Activated CD4-positive, alpha-beta T cell treated with anti-CD3 and anti-CD28 coated beads, Interleukin-2, amount 10 ng/mL, durations not matched to agents 24 days and 14 days (primary cell): Measurements from ENCODE around the gene APLF. TPM values are rescaled to one million over a fixed set of nuclear protein-coding genes. Genes with fewer than 3 reads are reported as not detected.

Experiments used
- DNase-seq: peaks from one replicate; pipeline ENCODE4 v3.0.0; 2022
- H3K27ac Mint-ChIP-seq: one replicate; pipeline ENCODE4 v1.8.0; 2022; ENCODE audit warnings: mild to moderate bottlenecking, mixed read lengths
- H3K27me3 Mint-ChIP-seq: one replicate; pipeline ENCODE4 v1.8.0; 2022; ENCODE audit warnings: mixed read lengths
- H3K36me3 Mint-ChIP-seq: one replicate; pipeline ENCODE4 v1.8.0; 2022; ENCODE audit warnings: low read depth, mild to moderate bottlenecking, mixed read lengths
- H3K4me1 Mint-ChIP-seq: one replicate; pipeline ENCODE4 v1.8.0; 2021; ENCODE audit warnings: mixed read lengths
- H3K4me3 Mint-ChIP-seq: one replicate; pipeline ENCODE4 v1.8.0; 2022; ENCODE audit warnings: mild to moderate bottlenecking, moderate library complexity, mixed read lengths
- H3K9me3 Mint-ChIP-seq: one replicate; pipeline ENCODE4 v1.8.0; 2021; ENCODE audit warnings: mixed read lengths
- intact Hi-C: fragments of 100-400 bp; cut with micrococcal nuclease; formaldehyde crosslinking; loops from one replicate; pipeline ENCODE4 v1.15.1; 2023
- total RNA-seq: library from RNA; stranded (reverse); gene quantifications from 2 replicates; pipeline ENCODE4 v1.2.3, GENCODE V29; 2022

The APLF gene, protein sequence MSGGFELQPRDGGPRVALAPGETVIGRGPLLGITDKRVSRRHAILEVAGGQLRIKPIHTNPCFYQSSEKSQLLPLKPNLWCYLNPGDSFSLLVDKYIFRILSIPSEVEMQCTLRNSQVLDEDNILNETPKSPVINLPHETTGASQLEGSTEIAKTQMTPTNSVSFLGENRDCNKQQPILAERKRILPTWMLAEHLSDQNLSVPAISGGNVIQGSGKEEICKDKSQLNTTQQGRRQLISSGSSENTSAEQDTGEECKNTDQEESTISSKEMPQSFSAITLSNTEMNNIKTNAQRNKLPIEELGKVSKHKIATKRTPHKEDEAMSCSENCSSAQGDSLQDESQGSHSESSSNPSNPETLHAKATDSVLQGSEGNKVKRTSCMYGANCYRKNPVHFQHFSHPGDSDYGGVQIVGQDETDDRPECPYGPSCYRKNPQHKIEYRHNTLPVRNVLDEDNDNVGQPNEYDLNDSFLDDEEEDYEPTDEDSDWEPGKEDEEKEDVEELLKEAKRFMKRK
- 2.0 and 2.1 TPM in 2 replicates for total RNA-seq

DNA sequence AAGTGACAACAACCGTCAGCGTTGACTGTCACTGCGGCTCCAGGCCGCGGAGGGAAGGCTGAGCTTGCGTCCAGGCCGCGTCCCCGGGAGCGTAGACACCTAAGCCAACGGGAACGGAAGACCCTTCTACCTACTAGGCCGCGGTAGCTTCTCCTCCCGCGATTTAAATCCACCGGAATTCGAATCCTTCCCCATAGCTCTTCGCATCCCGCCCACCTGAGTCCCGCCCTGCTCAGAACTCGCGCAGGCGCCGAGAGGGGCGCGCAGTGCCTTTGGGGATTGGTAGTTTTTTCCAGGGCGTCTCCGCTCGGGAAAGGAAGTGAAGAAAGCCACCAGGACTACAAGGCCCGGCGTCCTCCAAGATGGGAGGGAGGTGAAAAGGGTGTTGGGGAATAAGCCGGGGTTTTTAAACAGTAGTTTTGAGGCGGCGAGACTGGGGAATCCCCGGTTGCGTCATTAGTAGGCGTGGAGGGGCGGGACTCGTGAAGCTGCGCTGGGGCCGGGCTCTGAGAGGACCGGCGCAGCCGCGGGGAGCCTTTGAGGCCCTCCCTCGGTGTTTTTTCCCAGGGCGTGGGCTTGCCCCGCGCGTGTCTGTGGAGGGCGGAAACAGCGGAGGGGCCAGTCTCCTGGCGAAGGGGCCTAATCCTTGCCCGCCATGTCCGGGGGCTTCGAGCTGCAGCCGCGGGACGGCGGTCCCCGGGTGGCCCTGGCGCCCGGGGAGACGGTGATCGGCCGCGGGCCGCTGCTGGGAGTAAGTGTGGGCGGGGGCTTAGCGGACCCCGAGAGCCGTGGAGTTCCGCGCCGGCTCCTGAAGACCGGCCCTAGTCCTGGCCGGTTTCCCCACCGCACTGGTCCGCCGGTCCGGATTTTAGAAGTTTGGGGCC, at the start of gene APLF, which contains the start of gene FBXO48:
Gene APLF, plus strand, starts transcription at position 509 of the 884 bp plus-strand sequence. Its CDS starts 147 bp downstream, at position 656.
Gene FBXO48, minus strand, starts transcription at position 218 of the 884 bp plus-strand sequence. CDS start 2,149 bp downstream, outside the sequence.
- H3K9me3 Mint-ChIP-seq = no peaks in the 10 kb centered on the region
- H3K4me3 Mint-ChIP-seq = peak within 1 kb of the TSS; percentile 96
- intact Hi-C loops = loop anchor here (1.0 to 10.0 kb wide), 15 partner anchors 26 to 917 kb away; partner anchors contain the start of genes ARHGAP25, C1D, GFPT1 and PNO1
- peak within 1 kb of the TSS; percentile 93 for H3K27ac Mint-ChIP-seq
- H3K4me1 Mint-ChIP-seq = peaks cover 44% of the 10 kb centered on the region
- H3K36me3 Mint-ChIP-seq = peaks cover 2% of the 10 kb centered on the region
- peak; percentile 100 for DNase-seq
- H3K27me3 Mint-ChIP-seq = no peaks in the 10 kb centered on the region

DNA sequence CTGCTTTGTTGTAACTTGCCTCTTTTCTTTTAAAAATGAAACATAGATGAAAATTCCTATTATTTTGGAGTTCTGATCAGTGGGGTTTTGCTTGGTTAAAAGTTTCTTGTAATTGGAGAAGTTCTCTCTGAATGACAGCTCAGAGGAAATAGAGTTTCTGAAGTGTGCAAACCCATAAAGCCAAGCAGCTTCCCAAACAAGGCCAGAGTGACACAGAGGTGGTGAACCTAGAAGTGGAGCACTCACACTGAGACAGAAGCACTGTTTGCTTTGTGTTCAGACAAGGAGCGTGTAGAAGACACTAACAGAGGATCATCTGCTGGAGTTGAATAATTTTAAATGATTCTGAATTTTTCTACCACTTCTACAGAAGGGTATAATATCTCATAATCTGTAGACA, 49.5 kb upstream of the APLF start:
- Mint-ChIP-seq H3K4me1 (peaks cover 7% of the 10 kb centered on the region), H3K27ac (no peak overlapping the region), H3K9me3 (peaks cover 10% of the 10 kb centered on the region), H3K36me3 (no peaks in the 10 kb centered on the region), H3K27me3 (peaks cover 12% of the 10 kb centered on the region), H3K4me3 (no peak overlapping the region)
- DNase-seq = no peak
- intact Hi-C loops = no loop called here

DNA sequence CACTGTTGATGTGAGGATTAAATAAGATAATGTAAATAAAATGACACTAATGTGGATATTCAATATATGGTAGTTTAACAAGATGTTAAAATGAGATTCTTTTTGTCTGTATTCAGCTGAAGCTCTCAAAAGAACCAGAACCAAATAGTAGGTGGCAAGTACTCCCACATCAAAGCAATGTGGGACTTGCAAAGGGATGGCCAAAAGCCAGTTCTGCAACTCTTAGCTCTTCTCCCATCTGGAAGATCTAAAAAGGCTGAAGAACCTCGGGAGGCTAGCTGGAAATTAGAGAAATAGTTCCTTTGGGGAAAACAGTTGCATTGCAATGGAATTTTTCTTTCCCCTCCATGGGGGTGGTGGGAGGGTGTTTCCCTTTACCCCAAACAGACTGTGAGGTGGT, 49.0 kb upstream of the APLF start:
- H3K4me3 Mint-ChIP-seq = no peak overlapping the region
- H3K9me3 Mint-ChIP-seq = peaks cover 10% of the 10 kb centered on the region
- H3K27me3 Mint-ChIP-seq = peaks cover 12% of the 10 kb centered on the region
- H3K4me1 Mint-ChIP-seq = peaks cover 7% of the 10 kb centered on the region
- no peak for DNase-seq
- no peak overlapping the region for H3K27ac Mint-ChIP-seq
- intact Hi-C loops = no loop called here
- no peaks in the 10 kb centered on the region for H3K36me3 Mint-ChIP-seq

DNA sequence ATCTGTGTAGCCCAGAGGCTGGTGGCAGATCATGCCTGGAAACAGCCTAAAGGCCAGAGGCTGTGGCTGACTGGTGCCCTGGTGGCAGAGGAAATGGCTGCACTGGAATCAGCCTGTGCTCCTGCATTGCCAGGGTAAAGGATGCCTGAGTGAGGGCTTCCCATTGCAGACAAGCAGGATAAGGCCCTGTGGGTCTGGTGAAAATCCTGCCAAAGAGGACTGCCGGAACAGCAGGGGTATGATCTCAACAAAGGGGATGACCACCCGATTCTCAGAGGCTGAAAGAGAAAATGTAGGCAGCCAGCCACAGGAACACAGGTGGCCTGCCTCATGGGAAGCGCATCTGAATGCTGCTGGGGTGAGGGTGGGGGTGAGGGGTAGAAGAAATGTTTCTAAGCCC, 48.5 kb upstream of the APLF start:
- peaks cover 12% of the 10 kb centered on the region for H3K27me3 Mint-ChIP-seq
- intact Hi-C loops = no loop called here
- H3K4me1 Mint-ChIP-seq = peaks cover 7% of the 10 kb centered on the region
- no peak overlapping the region for H3K27ac Mint-ChIP-seq
- peaks cover 10% of the 10 kb centered on the region for H3K9me3 Mint-ChIP-seq
- H3K4me3 Mint-ChIP-seq = no peak overlapping the region
- no peak for DNase-seq
- H3K36me3 Mint-ChIP-seq = no peaks in the 10 kb centered on the region

- no peak for DNase-seq
- intact Hi-C loops = loop anchor here (5.0 kb wide), 1 partner anchor 58 kb away; no protein-coding TSS in a partner anchor
- no peak overlapping the region for H3K4me3 Mint-ChIP-seq
- H3K4me1 Mint-ChIP-seq = peaks cover 7% of the 10 kb centered on the region
- peaks cover 12% of the 10 kb centered on the region for H3K27me3 Mint-ChIP-seq
- no peak overlapping the region for H3K27ac Mint-ChIP-seq
- peaks cover 10% of the 10 kb centered on the region for H3K9me3 Mint-ChIP-seq
- no peaks in the 10 kb centered on the region for H3K36me3 Mint-ChIP-seq
Measured at GRCh38 chr2:68420254-68420910, 47.0 kb upstream of the APLF start.

DNA sequence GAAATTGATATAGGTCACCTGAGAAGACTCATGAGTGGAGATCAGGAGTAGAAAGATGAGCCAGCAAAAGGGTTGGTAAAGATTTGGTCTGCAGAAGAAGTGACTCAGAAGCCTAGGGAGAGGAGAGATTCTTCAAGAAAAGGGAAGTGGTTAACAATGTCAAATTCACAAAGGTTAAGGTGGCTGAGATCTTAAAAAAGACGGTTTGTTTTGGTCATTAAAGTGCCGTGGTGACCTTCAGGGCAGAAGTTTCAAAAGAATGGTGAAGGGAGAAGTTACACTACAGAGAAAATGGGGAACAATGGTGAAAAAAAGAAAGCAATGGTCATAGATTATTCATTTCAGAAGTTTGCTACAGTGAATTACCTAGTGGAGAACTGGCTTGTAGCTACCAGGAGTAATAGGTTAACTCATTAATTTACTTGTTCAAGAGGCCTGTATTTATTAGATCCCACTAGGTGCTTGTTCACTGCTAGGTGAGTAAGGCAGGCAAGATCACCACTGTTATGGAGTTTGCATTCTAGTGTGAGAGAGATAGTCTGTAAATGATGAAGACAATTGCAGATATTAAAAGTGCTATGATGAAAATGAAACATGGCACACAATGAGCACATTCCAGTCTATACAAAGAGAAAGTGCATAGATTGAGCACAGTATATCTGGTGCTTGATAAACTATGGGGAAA, 43.3 kb upstream of the APLF start:
- H3K4me3 Mint-ChIP-seq = no peak overlapping the region
- peaks cover 12% of the 10 kb centered on the region for H3K27me3 Mint-ChIP-seq
- intact Hi-C loops = loop anchor here (1.0 to 5.0 kb wide), 4 partner anchors 17 to 62 kb away; partner anchors contain the start of genes APLF and FBXO48
- peaks cover 10% of the 10 kb centered on the region for H3K9me3 Mint-ChIP-seq
- DNase-seq = peak; percentile 64
- H3K27ac Mint-ChIP-seq = no peak overlapping the region
- H3K4me1 Mint-ChIP-seq = peaks cover 3% of the 10 kb centered on the region
- H3K36me3 Mint-ChIP-seq = no peaks in the 10 kb centered on the region

- peaks cover 10% of the 10 kb centered on the region for H3K27me3 Mint-ChIP-seq
- H3K27ac Mint-ChIP-seq = no peak overlapping the region
- peaks cover 10% of the 10 kb centered on the region for H3K9me3 Mint-ChIP-seq
- H3K36me3 Mint-ChIP-seq = no peaks in the 10 kb centered on the region
- no peak overlapping the region for H3K4me3 Mint-ChIP-seq
- intact Hi-C loops = loop anchor here (2.0 kb wide), 2 partner anchors 39 to 41 kb away; partner anchors contain the start of genes APLF and FBXO48
- DNase-seq = no peak
- peaks cover 1% of the 10 kb centered on the region for H3K4me1 Mint-ChIP-seq
Measured at GRCh38 chr2:68425503-68425902, 41.9 kb upstream of the APLF start.

DNA sequence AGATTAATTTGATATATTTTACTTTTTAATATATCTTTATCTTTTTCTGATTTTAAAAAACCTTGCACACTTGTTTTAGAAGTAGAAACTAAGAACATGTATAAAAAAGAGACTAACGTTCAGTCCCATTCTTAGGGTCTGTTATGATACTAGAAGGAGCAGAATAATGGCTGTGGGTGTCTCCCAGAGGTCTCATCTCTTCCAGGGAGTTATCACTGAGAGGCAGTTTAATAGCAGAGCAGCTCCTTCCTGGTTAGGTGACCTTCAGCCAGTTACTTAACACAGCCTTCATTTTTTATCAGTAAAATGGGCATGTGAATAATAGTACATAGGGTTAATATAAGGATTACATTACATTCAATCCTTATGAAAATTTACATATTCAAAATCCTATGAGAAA, 40.9 kb upstream of the APLF start:
- H3K27me3 Mint-ChIP-seq = peaks cover 8% of the 10 kb centered on the region

GRCh38 chr2:68426848-68427579, 40.4 kb upstream of the APLF start:
- Mint-ChIP-seq H3K36me3 (no peaks in the 10 kb centered on the region), H3K4me3 (no peak overlapping the region), H3K27me3 (peaks cover 3% of the 10 kb centered on the region), H3K27ac (no peak overlapping the region), H3K4me1 (peaks cover 1% of the 10 kb centered on the region), H3K9me3 (peaks cover under 1% of the 10 kb centered on the region)
- intact Hi-C loops = no loop called here
- peak; percentile 52 for DNase-seq

More for the DNA sequence above, 40.9 kb upstream of the APLF start:
- Mint-ChIP-seq H3K27ac (no peak overlapping the region), H3K4me3 (no peak overlapping the region), H3K36me3 (no peaks in the 10 kb centered on the region), H3K4me1 (peaks cover 1% of the 10 kb centered on the region), H3K9me3 (peaks cover 6% of the 10 kb centered on the region)
- intact Hi-C loops = no loop called here
- peak; percentile 18 for DNase-seq

DNA sequence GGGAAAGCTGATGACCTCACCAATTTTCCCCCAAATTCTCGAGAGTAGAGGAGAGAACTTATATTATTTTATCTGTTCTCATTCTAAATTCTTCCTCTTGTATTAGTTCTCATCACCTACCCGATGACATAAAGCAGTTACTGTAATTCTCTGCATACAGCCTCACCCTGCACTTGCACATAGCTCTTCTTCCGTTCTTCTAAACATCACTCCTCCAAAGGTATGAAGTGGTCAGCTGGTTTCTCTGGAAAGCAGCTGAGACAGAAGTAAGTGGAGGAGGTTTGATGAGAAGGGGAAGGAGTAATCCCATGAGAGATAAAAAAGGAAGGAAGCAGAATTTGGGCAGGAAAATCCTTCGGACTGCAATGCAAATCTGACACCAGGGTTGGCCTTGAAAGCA, 39.3 kb upstream of the APLF start:
- DNase-seq = no peak
- peaks cover 2% of the 10 kb centered on the region for H3K27me3 Mint-ChIP-seq
- H3K36me3 Mint-ChIP-seq = no peaks in the 10 kb centered on the region
- no peak overlapping the region for H3K27ac Mint-ChIP-seq
- intact Hi-C loops = no loop called here
- peaks cover 1% of the 10 kb centered on the region for H3K4me1 Mint-ChIP-seq
- H3K4me3 Mint-ChIP-seq = no peak overlapping the region
- no peaks in the 10 kb centered on the region for H3K9me3 Mint-ChIP-seq

DNA sequence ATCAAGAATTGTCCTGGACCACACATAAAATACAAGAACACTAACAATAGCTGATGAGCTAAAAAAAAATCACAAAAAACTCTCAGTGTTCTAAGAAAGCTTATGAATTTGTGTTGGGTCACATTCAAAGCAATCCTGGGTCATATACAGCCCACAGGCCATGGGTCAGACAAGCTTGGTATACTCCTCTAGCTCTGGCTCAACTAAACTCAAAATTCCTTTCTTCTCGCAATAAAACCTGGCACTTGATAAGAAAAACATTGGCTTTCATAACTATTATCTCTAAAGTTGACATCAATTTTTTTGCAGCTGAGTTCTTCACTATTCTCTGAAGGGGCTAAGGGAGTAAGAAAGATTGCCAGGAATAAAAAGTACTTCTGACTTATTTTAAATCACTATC, 38.6 kb upstream of the APLF start:
- intact Hi-C loops = no loop called here
- Mint-ChIP-seq H3K4me1 (peaks cover 1% of the 10 kb centered on the region), H3K9me3 (no peaks in the 10 kb centered on the region), H3K27me3 (peaks cover 2% of the 10 kb centered on the region), H3K4me3 (no peak overlapping the region), H3K27ac (no peak overlapping the region), H3K36me3 (no peaks in the 10 kb centered on the region)
- peak; percentile 3 for DNase-seq

DNA sequence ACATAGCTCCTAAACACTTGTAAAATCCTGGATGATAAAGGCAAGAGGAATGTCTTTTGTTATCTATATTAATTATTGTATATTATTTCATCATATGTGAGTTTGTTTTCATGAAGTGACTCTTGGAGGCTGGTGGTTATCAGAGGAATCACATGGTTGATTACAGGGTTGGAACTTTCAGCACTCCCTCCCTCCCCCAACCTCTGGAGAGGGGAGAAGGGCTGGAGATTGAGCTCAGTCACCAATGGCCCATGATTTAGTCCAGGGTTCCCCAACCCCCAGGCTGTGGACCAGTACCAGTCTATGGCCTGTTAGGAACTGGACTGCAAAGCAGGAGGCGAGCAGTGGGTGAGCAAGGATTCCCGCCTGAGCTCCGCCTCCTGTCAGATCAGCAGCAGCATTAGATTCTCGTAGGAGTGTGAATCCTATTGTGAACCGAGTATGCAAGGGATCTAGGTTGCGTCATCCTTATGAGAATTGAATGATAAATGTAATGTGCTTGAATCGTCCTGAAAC, 38.0 kb upstream of the APLF start:
- peak; percentile 41 for DNase-seq
- H3K36me3 Mint-ChIP-seq = no peaks in the 10 kb centered on the region
- peaks cover 2% of the 10 kb centered on the region for H3K27me3 Mint-ChIP-seq
- no peak overlapping the region for H3K27ac Mint-ChIP-seq
- H3K9me3 Mint-ChIP-seq = no peaks in the 10 kb centered on the region
- H3K4me1 Mint-ChIP-seq = peaks cover 1% of the 10 kb centered on the region
- H3K4me3 Mint-ChIP-seq = no peak overlapping the region
- intact Hi-C loops = no loop called here
